HL-60/S4 (cell line): ENCODE results near the gene TWIST2.

Experiments used
- in situ Hi-C: fragments of 300-500 bp; cut with MboI; formaldehyde crosslinking; loops from 2 replicates; pipeline ENCODE4 v1.14.3; 2022; ENCODE audit warnings: low sequenced_read_pairs

The TWIST2 gene

GRCh38 chr2:238949710-238950345 is 101.9 kb downstream of the TWIST2 start:
- in situ Hi-C loops, result no loop called here

- in situ Hi-C loops, result no loop called here
These were observed 102.7 kb downstream of the TWIST2 start for GRCh38 chr2:238950551-238950950.

GRCh38 chr2:238952261-238952919 is 104.5 kb downstream of the TWIST2 start:
- in situ Hi-C loops, result no loop called here

- in situ Hi-C loops, result no loop called here
These were observed 107.1 kb downstream of the TWIST2 start for GRCh38 chr2:238954841-238955591.

- in situ Hi-C loops, result no loop called here
These were observed 108.0 kb downstream of the TWIST2 start for GRCh38 chr2:238955648-238956531.

GRCh38 chr2:238956676-238957075 is 108.8 kb downstream of the TWIST2 start:
- in situ Hi-C loops, result no loop called here
